GM18868 (cell line): ENCODE data around the gene NDUFAF5.

ENCODE experiments used
- ATAC-seq: cut with Tn5 transposase; IDR thresholded peaks from one replicate; pipeline ENCODE4 v1.9.1; 2021; ENCODE audit warnings: mild to moderate bottlenecking, moderate library complexity; ENCODE audit not compliant: unreplicated experiment

NDUFAF5 gene

GRCh38 chr20:13865791-13866351 is 81.0 kb downstream of the NDUFAF5 start:
- no peak for ATAC-seq

GRCh38 chr20:13868331-13868730 is 83.5 kb downstream of the NDUFAF5 start:
- no peak for ATAC-seq

GRCh38 chr20:13870170-13870748 is 85.4 kb downstream of the NDUFAF5 start:
- no peak for ATAC-seq
